Stimulated activated effector memory CD8-positive, alpha-beta T cell treated with anti-CD3 and anti-CD28 coated beads, Interleukin-12 subunit alpha, Interleukin-12 subunit beta, amount 100 ng/mL, for 72 hours (primary cell): ENCODE results near the gene GRM8.

Experiments
- ATAC-seq: fragments of 150-1000 bp; cut with Tn5 transposase; 2 replicates; pipeline ENCODE4 v1.10.0; 2021
- DNase-seq, 2 donors: peaks; one replicate each; pipeline ENCODE4 v3.0.0; 2021 to 2022; ENCODE audit warnings: low spot score in 2 of 2
- H3K27ac Mint-ChIP-seq: one replicate; pipeline ENCODE4 v1.8.0; 2022; ENCODE audit warnings: mild to moderate bottlenecking, mixed read lengths
- H3K36me3 Mint-ChIP-seq: one replicate; pipeline ENCODE4 v1.8.0; 2022; ENCODE audit warnings: mild to moderate bottlenecking, mixed read lengths
- H3K4me1 Mint-ChIP-seq: one replicate; pipeline ENCODE4 v1.8.0; 2022; ENCODE audit warnings: mixed read lengths
- H3K4me3 Mint-ChIP-seq: one replicate; pipeline ENCODE4 v1.8.0; 2022; ENCODE audit warnings: mild to moderate bottlenecking, mixed read lengths
- H3K9me3 Mint-ChIP-seq: one replicate; pipeline ENCODE4 v1.8.0; 2022; ENCODE audit warnings: mixed read lengths

Gene GRM8

GRCh38 chr7:127252778-127253280 is at the start of gene GRM8:
Gene GRM8 (minus strand): TSS chr7:127252941.
- Mint-ChIP-seq H3K4me1 (peaks cover 17% of the 10 kb centered on the region), H3K4me3 (peak within 1 kb of the TSS; percentile 78), H3K36me3 (no peaks in the 10 kb centered on the region), H3K27ac (no peak within 1 kb of the TSS), H3K9me3 (no peaks in the 10 kb centered on the region)
- DNase-seq (no peak), ATAC-seq (peak; percentile 14)

- no peaks in the 10 kb centered on the region for H3K36me3 Mint-ChIP-seq
- H3K9me3 Mint-ChIP-seq, result no peaks in the 10 kb centered on the region
- no peak for DNase-seq
Measured at GRCh38 chr7:127290801-127291361, 38.1 kb upstream of the GRM8 start.

GRCh38 chr7:127290116-127290655 is 37.4 kb upstream of the GRM8 start:
- Mint-ChIP-seq H3K9me3 (no peaks in the 10 kb centered on the region), H3K4me1 (no peaks in the 10 kb centered on the region), H3K4me3 (no peak overlapping the region), H3K36me3 (no peaks in the 10 kb centered on the region), H3K27ac (no peak overlapping the region)
- DNase-seq (no peak), ATAC-seq (no peak)

More at GRCh38 chr7:127290801-127291361, 38.1 kb upstream of the GRM8 start:
- Mint-ChIP-seq H3K4me1 (no peaks in the 10 kb centered on the region), H3K4me3 (no peak overlapping the region), H3K27ac (no peak overlapping the region)
- no peak for ATAC-seq

GRCh38 chr7:127287133-127287532 is 34.4 kb upstream of the GRM8 start:
- Mint-ChIP-seq H3K36me3 (no peaks in the 10 kb centered on the region), H3K27ac (no peak overlapping the region), H3K9me3 (no peaks in the 10 kb centered on the region), H3K4me3 (no peak overlapping the region), H3K4me1 (no peaks in the 10 kb centered on the region)
- no peak for DNase-seq
- no peak for ATAC-seq

- DNase-seq (no peak), ATAC-seq (no peak)
- H3K36me3 Mint-ChIP-seq, result no peaks in the 10 kb centered on the region
- H3K27ac Mint-ChIP-seq, result no peak overlapping the region
- H3K4me1 Mint-ChIP-seq, result no peaks in the 10 kb centered on the region
- no peak overlapping the region for H3K4me3 Mint-ChIP-seq
- no peaks in the 10 kb centered on the region for H3K9me3 Mint-ChIP-seq
Measured at GRCh38 chr7:127270093-127270492, 17.4 kb upstream of the GRM8 start.

- Mint-ChIP-seq H3K27ac (no peak overlapping the region), H3K36me3 (no peaks in the 10 kb centered on the region), H3K4me3 (no peak overlapping the region), H3K9me3 (no peaks in the 10 kb centered on the region), H3K4me1 (no peaks in the 10 kb centered on the region)
- no peak for ATAC-seq
- no peak for DNase-seq
Measured at GRCh38 chr7:127266047-127266446, 13.3 kb upstream of the GRM8 start.

- Mint-ChIP-seq H3K4me1 (peaks cover 7% of the 10 kb centered on the region), H3K9me3 (peaks cover 3% of the 10 kb centered on the region), H3K27ac (no peak overlapping the region), H3K36me3 (peaks cover 7% of the 10 kb centered on the region), H3K4me3 (no peak overlapping the region)
- DNase-seq (no peak), ATAC-seq (no peak)
Measured at GRCh38 chr7:127264219-127264618, 11.5 kb upstream of the GRM8 start.

GRCh38 chr7:127258111-127258510 is 5.4 kb upstream of the GRM8 start:
- no peak overlapping the region for H3K27ac Mint-ChIP-seq
- peaks cover 12% of the 10 kb centered on the region for H3K36me3 Mint-ChIP-seq
- ATAC-seq (no peak), DNase-seq (no peak)
- peaks cover 10% of the 10 kb centered on the region for H3K4me1 Mint-ChIP-seq
- H3K4me3 Mint-ChIP-seq, result no peak overlapping the region
- peaks cover 3% of the 10 kb centered on the region for H3K9me3 Mint-ChIP-seq

GRCh38 chr7:127257086-127257485 is 4.3 kb upstream of the GRM8 start:
- no peak for ATAC-seq
- no peak for DNase-seq
- Mint-ChIP-seq H3K36me3 (peaks cover 12% of the 10 kb centered on the region), H3K4me3 (no peak overlapping the region), H3K4me1 (peaks cover 15% of the 10 kb centered on the region), H3K27ac (no peak overlapping the region), H3K9me3 (peaks cover 3% of the 10 kb centered on the region)

- Mint-ChIP-seq H3K9me3 (peaks cover 3% of the 10 kb centered on the region), H3K27ac (no peak overlapping the region), H3K4me1 (peaks cover 20% of the 10 kb centered on the region), H3K4me3 (no peak overlapping the region), H3K36me3 (peaks cover 12% of the 10 kb centered on the region)
- no peak for ATAC-seq
- no peak for DNase-seq
Measured at GRCh38 chr7:127256041-127256725, 3.4 kb upstream of the GRM8 start.

- no peak for DNase-seq
- H3K4me1 Mint-ChIP-seq, result peaks cover 20% of the 10 kb centered on the region
- H3K9me3 Mint-ChIP-seq, result no peaks in the 10 kb centered on the region
- no peak for ATAC-seq
- peaks cover 5% of the 10 kb centered on the region for H3K36me3 Mint-ChIP-seq
- H3K27ac Mint-ChIP-seq, result no peak overlapping the region
- H3K4me3 Mint-ChIP-seq, result peak overlapping the region; percentile 78
Measured at GRCh38 chr7:127254163-127254684, 1.5 kb upstream of the GRM8 start.

- ATAC-seq (peak; percentile 83), DNase-seq (peak; percentile 50 to 75)
- Mint-ChIP-seq H3K27ac (no peak overlapping the region), H3K9me3 (no peaks in the 10 kb centered on the region), H3K4me3 (peak overlapping the region; percentile 78), H3K4me1 (peaks cover 17% of the 10 kb centered on the region), H3K36me3 (no peaks in the 10 kb centered on the region)
Measured at GRCh38 chr7:127253281-127254162, 781 bp upstream of the GRM8 start.

GRCh38 chr7:127252377-127252713 is 396 bp downstream of the GRM8 start:
- Mint-ChIP-seq H3K36me3 (no peaks in the 10 kb centered on the region), H3K4me3 (peak overlapping the region; percentile 78), H3K9me3 (no peaks in the 10 kb centered on the region), H3K4me1 (peaks cover 17% of the 10 kb centered on the region), H3K27ac (no peak overlapping the region)
- DNase-seq (no peak), ATAC-seq (no peak)

- no peaks in the 10 kb centered on the region for H3K36me3 Mint-ChIP-seq
- no peaks in the 10 kb centered on the region for H3K9me3 Mint-ChIP-seq
- H3K4me3 Mint-ChIP-seq, result peak overlapping the region; percentile 78
- no peak overlapping the region for H3K27ac Mint-ChIP-seq
- peak; percentile 24 for ATAC-seq
- peaks cover 17% of the 10 kb centered on the region for H3K4me1 Mint-ChIP-seq
- DNase-seq, result peak in 1 of 2 donors; percentile 55
Measured at GRCh38 chr7:127251465-127252376, 1.0 kb downstream of the GRM8 start.
